Fibroblast of skin of right biceps (primary cell): ENCODE data around the gene CHD9NB.

Source experiments
- DNase-seq: peaks from one replicate; pipeline ENCODE4 v3.0.0-alpha.2; 2013

CHD9NB gene

DNA sequence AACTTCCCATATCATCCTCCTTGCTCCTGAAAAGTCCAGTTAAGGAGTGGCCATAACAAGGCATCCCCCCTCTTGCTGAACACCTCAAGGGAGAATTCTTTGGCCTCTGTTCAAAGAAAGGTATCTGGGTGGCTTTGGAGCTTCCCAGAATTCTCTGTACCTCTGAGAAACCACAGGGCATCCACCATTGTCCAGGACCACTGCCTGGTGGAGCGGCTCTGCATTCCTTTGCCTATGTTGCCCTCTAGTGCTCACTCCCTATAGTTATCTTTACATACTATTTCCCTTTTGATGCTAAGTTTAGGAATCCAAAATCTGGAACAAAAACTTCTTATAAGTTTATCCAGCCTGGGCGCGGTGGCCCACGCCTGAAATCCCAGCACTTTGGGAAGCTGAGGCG is 30.3 kb downstream of the CHD9NB start:
- peak; percentile 44 for DNase-seq

DNA sequence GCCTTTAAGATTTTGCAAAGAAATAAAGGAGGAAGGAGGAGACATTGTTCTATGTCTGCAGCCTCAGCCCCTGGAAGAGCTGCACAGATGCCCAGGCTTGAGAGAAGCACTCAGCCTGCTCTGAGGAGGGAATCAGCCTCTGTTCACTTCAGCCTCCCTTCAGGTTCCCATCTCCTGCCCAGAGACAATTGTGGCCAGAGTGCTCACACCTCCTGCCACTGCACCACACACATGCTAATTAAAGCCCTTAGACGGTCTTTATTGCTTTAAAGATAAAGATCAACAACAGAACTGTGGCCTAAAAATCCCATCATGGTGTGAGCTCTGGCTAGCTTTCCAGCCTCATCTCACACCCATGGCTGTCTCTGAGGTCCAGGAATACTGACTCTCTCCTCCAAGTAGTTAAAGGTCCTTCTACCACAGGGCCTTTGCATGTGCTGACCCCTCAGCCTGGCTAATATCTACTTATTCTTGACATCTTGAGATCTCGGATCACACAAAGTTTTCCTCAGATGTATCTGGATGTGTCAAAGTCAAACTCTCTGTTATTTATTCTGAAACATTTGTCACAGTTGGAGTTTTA is 33.8 kb downstream of the CHD9NB start:
- DNase-seq: no peak

DNA sequence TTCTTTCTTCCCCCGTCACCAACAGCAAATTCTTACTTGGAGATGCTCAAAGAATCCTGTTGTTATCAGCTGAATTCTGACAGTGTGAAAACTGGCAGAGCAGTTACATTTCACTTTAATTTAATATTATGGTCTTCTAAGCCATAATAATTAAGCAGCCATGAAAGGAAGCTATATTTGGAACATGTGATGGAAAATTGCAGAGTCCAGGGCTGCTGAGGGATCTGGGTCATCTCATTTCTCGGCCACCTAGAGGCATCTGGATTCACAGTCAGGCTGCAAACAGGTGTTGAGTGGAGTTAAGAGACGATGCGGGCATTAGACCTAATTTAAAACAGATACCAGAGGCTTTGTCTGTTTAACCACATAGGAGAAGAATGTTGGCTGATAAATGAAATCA is 38.4 kb downstream of the CHD9NB start:
- DNase-seq: no peak

DNA sequence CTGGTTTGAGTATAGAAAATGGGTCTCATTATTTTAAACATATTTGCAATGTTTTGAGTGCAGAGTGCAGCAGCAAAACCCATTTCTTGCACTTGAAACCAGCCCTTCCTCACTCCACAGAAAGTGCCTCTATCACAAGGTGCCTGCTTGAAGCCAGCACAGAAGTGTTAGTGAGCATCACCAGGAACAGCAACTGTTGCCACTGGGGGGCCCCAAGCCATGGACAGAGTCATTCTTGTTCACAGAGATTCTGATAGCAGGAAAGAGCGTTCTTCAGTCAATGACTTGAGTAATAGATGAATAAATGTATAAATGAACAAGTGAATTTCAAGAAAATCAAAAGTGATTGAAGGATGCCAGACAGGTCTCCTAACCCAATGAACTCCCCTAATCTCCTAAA is 45.6 kb downstream of the CHD9NB start:
- DNase-seq: no peak

DNA sequence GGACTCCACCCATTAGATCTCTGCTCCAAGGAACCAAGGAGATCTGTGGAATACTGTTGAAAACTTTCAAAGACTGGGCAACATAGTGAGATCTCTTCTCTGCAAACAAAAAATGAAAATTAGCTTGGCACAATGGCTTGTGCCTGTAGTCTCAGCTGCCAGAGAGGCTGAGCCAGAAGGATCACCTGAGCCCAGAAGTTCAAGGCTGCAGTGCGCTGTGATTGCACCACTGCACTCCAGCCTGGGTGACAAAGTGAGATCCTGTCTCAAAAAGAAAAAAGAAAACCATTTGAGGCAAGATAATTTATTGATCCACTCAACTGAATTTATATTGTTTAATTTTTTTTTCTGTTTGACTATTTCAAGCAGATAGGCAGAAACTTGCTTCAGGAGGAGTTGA is 54.8 kb downstream of the CHD9NB start:
- no peak for DNase-seq

DNA sequence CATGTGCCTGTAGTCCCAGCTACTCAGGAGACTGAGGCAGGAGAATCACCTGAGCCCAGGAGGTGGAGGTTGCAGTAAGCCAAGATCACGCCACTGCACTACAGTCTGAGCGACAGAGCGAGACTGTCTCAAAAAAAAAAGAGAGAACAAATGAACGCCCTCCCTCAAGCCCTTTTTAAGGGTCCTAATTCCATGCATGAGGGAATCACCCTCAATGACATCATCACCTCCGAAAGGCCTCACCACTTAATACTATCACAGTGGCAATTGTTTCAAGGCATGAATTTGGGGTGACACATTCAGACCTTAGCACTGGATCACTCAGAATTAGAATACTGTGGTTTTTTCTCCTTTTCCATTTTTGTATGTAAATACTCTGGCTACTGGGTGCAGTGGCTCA is 57.8 kb downstream of the CHD9NB start:
- DNase-seq: no peak

DNA sequence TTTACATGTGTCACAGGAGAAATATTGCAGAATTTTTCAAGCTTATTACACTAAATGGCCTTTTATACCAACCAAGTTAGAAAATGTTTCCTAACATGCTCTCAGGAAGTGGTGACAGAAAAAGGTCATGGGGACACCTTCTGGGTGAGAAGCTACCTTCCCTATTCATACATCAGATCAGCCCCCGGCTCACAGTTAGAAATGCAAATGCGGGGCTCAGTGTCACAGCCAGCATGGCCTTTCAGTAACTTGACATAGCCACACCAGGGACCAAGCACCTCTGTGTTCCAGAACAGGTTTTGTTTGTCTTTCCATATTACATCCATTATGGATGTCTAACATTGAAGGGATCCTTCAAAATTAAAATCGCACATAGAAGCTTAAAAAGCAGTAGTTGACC is 59.5 kb downstream of the CHD9NB start:
- DNase-seq: no peak

DNA sequence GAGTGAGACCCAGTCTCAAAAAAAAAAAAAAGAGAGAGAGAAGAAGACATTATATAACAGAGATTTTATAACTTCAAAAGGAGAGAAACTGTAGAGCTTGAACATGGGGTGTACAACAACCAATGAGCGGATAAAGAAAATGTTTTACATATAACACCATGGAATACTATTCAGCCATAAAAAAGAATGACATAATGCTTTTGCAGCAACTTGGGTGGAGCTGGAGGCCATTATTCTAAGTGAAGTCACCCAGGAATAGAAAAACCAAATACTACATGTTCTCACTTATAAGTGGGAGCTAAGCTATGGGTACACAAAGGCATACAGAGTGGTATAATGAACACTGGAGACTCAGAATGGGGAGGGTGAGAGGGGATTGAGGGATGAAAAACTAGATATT is 61.1 kb downstream of the CHD9NB start:
- no peak for DNase-seq
